ENCODE measurements around the gene CR1. TPM values are rescaled to one million over a fixed set of nuclear protein-coding genes. Genes with fewer than 3 reads are reported as not detected.

Gene CR1
- total RNA-seq, 1 experiment from 2014 or later: 0.13 TPM

DNA sequence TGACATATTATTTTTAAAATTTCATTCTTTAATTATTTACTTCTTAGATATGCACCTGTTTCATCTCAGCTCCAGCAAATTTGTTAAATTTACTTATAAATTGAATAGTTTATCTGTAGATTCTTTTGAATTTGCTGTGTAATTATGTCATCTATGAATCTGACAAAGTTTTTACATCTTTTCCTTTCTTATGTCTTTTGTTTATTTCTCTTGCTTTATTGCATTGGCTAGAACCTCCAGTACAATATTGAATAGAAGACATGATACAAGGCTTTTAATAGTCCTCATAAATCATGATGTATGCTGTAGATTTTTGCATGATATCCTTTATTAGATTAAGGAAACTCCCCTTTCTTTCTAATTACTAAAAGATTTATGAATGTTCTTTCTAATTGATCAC is 20.8 kb downstream of the CR1 start:
- Mint-ChIP-seq H3K4me1 (0 out of 2 replicates have a peak, but pooled peaks cover 10% of the 10 kb centered on the region), H3K36me3 (no peaks in the 10 kb centered on the region), H3K27me3 (ENCODE audit: low read depth) (no peaks in the 10 kb centered on the region; the same call in 1 of the 2 replicates), H3K9me3 (peaks cover 6% of the 10 kb centered on the region), H3K27ac (no peak overlapping the region), H3K4me3 (no peak overlapping the region)
- ATAC-seq (no peak), DNase-seq (ENCODE audit: low spot score) (no peak)
- CTCF ChIA-PET: no interaction called here
- TF ChIP-seq, protein P1, sequence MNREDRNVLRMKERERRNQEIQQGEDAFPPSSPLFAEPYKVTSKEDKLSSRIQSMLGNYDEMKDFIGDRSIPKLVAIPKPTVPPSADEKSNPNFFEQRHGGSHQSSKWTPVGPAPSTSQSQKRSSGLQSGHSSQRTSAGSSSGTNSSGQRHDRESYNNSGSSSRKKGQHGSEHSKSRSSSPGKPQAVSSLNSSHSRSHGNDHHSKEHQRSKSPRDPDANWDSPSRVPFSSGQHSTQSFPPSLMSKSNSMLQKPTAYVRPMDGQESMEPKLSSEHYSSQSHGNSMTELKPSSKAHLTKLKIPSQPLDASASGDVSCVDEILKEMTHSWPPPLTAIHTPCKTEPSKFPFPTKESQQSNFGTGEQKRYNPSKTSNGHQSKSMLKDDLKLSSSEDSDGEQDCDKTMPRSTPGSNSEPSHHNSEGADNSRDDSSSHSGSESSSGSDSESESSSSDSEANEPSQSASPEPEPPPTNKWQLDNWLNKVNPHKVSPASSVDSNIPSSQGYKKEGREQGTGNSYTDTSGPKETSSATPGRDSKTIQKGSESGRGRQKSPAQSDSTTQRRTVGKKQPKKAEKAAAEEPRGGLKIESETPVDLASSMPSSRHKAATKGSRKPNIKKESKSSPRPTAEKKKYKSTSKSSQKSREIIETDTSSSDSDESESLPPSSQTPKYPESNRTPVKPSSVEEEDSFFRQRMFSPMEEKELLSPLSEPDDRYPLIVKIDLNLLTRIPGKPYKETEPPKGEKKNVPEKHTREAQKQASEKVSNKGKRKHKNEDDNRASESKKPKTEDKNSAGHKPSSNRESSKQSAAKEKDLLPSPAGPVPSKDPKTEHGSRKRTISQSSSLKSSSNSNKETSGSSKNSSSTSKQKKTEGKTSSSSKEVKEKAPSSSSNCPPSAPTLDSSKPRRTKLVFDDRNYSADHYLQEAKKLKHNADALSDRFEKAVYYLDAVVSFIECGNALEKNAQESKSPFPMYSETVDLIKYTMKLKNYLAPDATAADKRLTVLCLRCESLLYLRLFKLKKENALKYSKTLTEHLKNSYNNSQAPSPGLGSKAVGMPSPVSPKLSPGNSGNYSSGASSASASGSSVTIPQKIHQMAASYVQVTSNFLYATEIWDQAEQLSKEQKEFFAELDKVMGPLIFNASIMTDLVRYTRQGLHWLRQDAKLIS (CRISPR knock-in tag; IDR thresholded peaks at IDR 0.05; ENCODE audit: borderline replicate concordance): no peak
- TF ChIP-seq, protein P2, sequence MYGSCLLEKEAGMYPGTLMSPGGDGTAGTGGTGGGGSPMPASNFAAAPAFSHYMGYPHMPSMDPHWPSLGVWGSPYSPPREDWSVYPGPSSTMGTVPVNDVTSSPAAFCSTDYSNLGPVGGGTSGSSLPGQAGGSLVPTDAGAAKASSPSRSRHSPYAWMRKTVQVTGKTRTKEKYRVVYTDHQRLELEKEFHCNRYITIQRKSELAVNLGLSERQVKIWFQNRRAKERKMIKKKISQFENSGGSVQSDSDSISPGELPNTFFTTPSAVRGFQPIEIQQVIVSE (CRISPR knock-in tag; IDR thresholded peaks at IDR 0.05; ENCODE audit: borderline replicate concordance): no peak
- TF ChIP-seq TEAD4 (CRISPR knock-in tag; IDR thresholded peaks at IDR 0.05) (no peak), ZNF263 (CRISPR knock-in tag; IDR thresholded peaks at IDR 0.05; ENCODE audit: low read depth) (no peak), ETV6 (CRISPR knock-in tag; IDR thresholded peaks at IDR 0.05) (no peak), ZNF138 (CRISPR knock-in tag; conservative IDR thresholded peaks at IDR 0.05) (no peak), ZNF423 (CRISPR knock-in tag; IDR thresholded peaks at IDR 0.05) (no peak), KAT7 (CRISPR knock-in tag; IDR thresholded peaks at IDR 0.05; ENCODE audit: borderline replicate concordance) (no peak), GRHL2 (CRISPR knock-in tag; IDR thresholded peaks at IDR 0.05; ENCODE audit: insufficient replicate concordance, severe bottlenecking) (no peak), ZNF416 (CRISPR knock-in tag; IDR thresholded peaks at IDR 0.05) (no peak), GABPB1 (CRISPR knock-in tag; IDR thresholded peaks at IDR 0.05) (no peak)
- TF ChIP-seq, protein P3, sequence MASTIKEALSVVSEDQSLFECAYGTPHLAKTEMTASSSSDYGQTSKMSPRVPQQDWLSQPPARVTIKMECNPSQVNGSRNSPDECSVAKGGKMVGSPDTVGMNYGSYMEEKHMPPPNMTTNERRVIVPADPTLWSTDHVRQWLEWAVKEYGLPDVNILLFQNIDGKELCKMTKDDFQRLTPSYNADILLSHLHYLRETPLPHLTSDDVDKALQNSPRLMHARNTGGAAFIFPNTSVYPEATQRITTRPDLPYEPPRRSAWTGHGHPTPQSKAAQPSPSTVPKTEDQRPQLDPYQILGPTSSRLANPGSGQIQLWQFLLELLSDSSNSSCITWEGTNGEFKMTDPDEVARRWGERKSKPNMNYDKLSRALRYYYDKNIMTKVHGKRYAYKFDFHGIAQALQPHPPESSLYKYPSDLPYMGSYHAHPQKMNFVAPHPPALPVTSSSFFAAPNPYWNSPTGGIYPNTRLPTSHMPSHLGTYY (CRISPR knock-in tag; IDR thresholded peaks at IDR 0.05): no peak
- TF ChIP-seq, protein P4, sequence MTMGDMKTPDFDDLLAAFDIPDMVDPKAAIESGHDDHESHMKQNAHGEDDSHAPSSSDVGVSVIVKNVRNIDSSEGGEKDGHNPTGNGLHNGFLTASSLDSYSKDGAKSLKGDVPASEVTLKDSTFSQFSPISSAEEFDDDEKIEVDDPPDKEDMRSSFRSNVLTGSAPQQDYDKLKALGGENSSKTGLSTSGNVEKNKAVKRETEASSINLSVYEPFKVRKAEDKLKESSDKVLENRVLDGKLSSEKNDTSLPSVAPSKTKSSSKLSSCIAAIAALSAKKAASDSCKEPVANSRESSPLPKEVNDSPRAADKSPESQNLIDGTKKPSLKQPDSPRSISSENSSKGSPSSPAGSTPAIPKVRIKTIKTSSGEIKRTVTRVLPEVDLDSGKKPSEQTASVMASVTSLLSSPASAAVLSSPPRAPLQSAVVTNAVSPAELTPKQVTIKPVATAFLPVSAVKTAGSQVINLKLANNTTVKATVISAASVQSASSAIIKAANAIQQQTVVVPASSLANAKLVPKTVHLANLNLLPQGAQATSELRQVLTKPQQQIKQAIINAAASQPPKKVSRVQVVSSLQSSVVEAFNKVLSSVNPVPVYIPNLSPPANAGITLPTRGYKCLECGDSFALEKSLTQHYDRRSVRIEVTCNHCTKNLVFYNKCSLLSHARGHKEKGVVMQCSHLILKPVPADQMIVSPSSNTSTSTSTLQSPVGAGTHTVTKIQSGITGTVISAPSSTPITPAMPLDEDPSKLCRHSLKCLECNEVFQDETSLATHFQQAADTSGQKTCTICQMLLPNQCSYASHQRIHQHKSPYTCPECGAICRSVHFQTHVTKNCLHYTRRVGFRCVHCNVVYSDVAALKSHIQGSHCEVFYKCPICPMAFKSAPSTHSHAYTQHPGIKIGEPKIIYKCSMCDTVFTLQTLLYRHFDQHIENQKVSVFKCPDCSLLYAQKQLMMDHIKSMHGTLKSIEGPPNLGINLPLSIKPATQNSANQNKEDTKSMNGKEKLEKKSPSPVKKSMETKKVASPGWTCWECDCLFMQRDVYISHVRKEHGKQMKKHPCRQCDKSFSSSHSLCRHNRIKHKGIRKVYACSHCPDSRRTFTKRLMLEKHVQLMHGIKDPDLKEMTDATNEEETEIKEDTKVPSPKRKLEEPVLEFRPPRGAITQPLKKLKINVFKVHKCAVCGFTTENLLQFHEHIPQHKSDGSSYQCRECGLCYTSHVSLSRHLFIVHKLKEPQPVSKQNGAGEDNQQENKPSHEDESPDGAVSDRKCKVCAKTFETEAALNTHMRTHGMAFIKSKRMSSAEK (CRISPR knock-in tag; IDR thresholded peaks at IDR 0.05; ENCODE audit: borderline replicate concordance): no peak
- TF ChIP-seq, protein P5, sequence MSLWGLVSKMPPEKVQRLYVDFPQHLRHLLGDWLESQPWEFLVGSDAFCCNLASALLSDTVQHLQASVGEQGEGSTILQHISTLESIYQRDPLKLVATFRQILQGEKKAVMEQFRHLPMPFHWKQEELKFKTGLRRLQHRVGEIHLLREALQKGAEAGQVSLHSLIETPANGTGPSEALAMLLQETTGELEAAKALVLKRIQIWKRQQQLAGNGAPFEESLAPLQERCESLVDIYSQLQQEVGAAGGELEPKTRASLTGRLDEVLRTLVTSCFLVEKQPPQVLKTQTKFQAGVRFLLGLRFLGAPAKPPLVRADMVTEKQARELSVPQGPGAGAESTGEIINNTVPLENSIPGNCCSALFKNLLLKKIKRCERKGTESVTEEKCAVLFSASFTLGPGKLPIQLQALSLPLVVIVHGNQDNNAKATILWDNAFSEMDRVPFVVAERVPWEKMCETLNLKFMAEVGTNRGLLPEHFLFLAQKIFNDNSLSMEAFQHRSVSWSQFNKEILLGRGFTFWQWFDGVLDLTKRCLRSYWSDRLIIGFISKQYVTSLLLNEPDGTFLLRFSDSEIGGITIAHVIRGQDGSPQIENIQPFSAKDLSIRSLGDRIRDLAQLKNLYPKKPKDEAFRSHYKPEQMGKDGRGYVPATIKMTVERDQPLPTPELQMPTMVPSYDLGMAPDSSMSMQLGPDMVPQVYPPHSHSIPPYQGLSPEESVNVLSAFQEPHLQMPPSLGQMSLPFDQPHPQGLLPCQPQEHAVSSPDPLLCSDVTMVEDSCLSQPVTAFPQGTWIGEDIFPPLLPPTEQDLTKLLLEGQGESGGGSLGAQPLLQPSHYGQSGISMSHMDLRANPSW (CRISPR knock-in tag; conservative IDR thresholded peaks at IDR 0.05; ENCODE audit: low read depth): no peak
- TF ChIP-seq, protein P6, sequence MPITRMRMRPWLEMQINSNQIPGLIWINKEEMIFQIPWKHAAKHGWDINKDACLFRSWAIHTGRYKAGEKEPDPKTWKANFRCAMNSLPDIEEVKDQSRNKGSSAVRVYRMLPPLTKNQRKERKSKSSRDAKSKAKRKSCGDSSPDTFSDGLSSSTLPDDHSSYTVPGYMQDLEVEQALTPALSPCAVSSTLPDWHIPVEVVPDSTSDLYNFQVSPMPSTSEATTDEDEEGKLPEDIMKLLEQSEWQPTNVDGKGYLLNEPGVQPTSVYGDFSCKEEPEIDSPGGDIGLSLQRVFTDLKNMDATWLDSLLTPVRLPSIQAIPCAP (CRISPR knock-in tag; IDR thresholded peaks at IDR 0.05): no peak
- POLR2A ChIA-PET: no interaction called here

All from WTC11 (cell line).